NB4 (cell line): Measurements from ENCODE around the gene CCHCR1.

ENCODE experiments used
- DNase-seq: peaks from one replicate; pipeline ENCODE4 v3.0.0; 2010; ENCODE audit warnings: low read depth
- H3K4me3 ChIP-seq: one replicate; pipeline ENCODE4 v1.5.1; 2011; ENCODE audit warnings: mild to moderate bottlenecking, low read depth, low read length, moderate library complexity
- CTCF ChIP-seq: IDR thresholded peaks from one replicate; pipeline ENCODE4 v1.5.1; 2012; ENCODE audit warnings: low read depth, low read length
- MAX ChIP-seq: IDR thresholded peaks from 2 replicates; pipeline ENCODE4 v1.6.1; 2011; ENCODE audit warnings: low read depth, low read length
- MYC ChIP-seq: IDR thresholded peaks from 2 replicates; pipeline ENCODE4 v1.6.1; 2011; ENCODE audit warnings: low read depth, low read length
- POLR2A ChIP-seq: IDR thresholded peaks from 2 replicates; pipeline ENCODE4 v1.6.1; 2011; ENCODE audit warnings: mild to moderate bottlenecking; ENCODE audit not compliant: insufficient read length; ENCODE audit errors: extremely low read depth

CCHCR1 gene

DNA sequence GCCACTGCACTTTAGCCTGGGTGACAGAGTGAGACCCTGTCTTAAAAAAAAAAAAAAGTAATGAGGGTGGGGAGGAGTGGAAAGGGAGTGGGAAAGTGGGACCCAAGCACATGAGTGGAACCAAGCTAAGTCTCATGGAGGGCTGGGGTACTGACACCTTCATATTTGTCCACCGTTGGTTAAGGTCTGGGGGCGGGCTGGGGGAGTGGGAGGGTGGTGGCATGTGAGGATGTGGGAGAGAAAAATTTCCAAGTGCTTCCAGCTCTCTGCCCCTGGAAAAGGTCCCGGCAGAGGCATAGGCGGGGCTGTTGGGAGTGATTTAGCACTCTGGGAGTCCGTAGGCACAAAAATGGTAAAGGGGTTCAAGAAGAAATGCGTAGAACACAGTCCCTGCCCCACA, 24.8 kb downstream of the CCHCR1 start:
- TF ChIP-seq MAX (no peak), POLR2A (no peak), CTCF (no peak), MYC (no peak)
- H3K4me3 ChIP-seq = no peak overlapping the region
- no peak for DNase-seq

- TF ChIP-seq POLR2A (no peak), CTCF (no peak), MAX (no peak), MYC (no peak)
- no peak for DNase-seq
- H3K4me3 ChIP-seq = no peak overlapping the region
Observed at GRCh38 chr6:31131595-31131994, 26.0 kb downstream of the CCHCR1 start.

DNA sequence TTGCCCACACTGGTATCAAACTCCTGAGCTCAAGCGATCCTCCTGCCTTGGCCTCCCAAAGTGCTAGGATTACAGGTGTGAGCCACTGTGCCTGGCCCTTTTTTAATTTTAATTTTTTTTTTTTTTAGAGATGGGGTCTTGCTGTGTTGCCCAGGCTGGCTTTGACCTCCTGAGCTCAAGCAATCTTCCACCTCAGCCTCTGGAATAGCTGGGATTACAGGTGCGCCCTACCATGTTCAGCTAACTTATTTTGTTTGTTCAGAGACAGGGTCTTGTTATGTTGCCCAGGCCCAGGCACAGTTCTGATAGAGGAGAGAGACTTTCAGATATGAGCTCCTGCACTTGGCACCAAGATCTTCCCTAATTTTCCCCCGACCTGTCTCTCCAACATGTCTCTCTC, 26.9 kb downstream of the CCHCR1 start:
- TF ChIP-seq POLR2A = no peak
- no peak for TF ChIP-seq MAX
- no peak for TF ChIP-seq CTCF
- no peak for TF ChIP-seq MYC
- DNase-seq = no peak
- H3K4me3 ChIP-seq = no peak overlapping the region

- no peak overlapping the region for H3K4me3 ChIP-seq
- DNase-seq = no peak
- TF ChIP-seq MYC = no peak
- no peak for TF ChIP-seq MAX
- TF ChIP-seq POLR2A = no peak
Observed at GRCh38 chr6:31129130-31129529, 28.5 kb downstream of the CCHCR1 start.

DNA sequence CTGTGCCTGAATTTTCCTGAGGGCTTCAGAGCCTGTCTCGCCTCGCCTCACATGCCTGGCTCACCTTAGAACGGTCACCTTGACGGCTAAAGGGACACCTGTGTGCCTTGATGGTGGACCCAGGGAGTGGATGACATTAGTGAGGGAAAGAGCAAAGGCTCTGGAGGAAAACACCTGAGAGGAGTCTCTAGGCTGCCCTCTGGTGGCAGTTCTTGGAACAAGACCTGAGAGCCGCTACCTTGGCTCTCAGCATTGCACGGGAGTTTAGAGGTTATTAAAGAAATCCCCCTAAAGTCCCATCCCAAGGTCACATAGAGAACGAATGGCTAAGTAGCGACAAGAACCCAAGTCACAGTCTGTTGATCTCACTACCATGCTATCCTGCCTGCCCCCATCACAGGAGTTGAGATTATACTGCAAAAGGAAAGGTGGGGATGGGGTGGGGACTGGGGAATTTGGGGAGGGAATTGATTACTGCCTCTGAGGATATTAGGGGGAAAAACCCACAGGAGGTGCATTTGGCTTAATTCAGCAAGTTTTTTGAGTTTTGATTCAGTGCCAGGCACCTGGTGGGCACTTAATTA, 29.4 kb downstream of the CCHCR1 start:
- TF ChIP-seq MAX = peak; percentile 18; the same call in 1 of the 2 replicates
- no peak for TF ChIP-seq MYC
- peak; percentile 96 for TF ChIP-seq CTCF
- TF ChIP-seq POLR2A = no peak
- H3K4me3 ChIP-seq = no peak overlapping the region
- DNase-seq = peak; percentile 53

DNA sequence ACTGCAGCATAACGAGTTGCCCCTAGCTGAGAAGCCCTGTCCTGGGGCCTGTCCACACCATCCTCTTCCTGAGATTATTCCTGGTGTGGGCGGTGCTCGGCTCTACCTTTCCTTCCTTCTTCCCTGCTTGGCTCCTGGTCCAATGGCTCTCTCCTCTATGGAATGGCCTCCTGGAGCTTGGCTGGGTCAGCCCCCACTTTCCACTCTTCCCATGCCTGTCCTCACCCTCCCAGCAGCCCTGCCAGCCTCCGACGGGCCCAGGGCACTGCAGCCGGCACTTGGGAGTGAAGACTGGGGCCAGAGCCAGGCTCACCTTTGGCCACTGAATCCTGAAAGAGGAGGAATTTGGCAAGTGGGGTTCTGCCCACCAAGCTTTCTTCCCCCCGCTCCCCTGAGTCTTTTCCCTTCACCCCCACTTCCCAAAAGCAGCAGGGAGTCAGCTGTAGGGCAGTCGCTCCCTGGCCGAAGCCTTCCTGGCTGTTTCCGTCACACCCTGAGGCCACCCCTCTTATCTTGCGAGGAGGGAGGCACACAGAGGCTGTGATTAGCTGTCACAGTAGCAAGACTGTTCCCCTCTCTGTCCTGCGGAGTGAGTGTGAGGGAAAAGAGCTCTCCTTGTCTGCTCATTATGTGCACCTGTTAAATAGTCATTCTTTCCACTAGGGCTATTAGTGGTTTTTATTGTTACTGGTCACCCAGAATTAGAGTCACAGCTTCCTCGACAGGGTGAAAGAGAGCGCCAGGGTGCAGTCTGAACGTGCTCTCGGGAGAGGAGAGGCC, 31.0 kb downstream of the CCHCR1 start:
- no peak for DNase-seq
- TF ChIP-seq CTCF = no peak
- no peak for TF ChIP-seq POLR2A
- no peak for TF ChIP-seq MYC
- TF ChIP-seq MAX = no peak
- no peak overlapping the region for H3K4me3 ChIP-seq
